HEK293 (cell line): ENCODE data around the gene CCDC61.

Experiments used
- GLIS1 ChIP-seq: fragments of 450-650 bp; formaldehyde crosslinking; IDR thresholded peaks from 2 replicates; pipeline ENCODE4 v1.5.1; 2016; ENCODE audit warnings: missing biosample characterization, missing genetic modification characterization
- GLIS2 ChIP-seq: fragments of 450-650 bp; formaldehyde crosslinking; IDR thresholded peaks from 2 replicates; pipeline ENCODE4 v1.5.1; 2016; ENCODE audit warnings: missing biosample characterization, missing genetic modification characterization
- PATZ1 ChIP-seq: fragments of 450-650 bp; formaldehyde crosslinking; IDR thresholded peaks from 2 replicates; pipeline ENCODE4 v1.5.1; 2016; ENCODE audit warnings: missing biosample characterization, missing genetic modification characterization
- PRDM10 ChIP-seq: fragments of 450-650 bp; formaldehyde crosslinking; IDR thresholded peaks from 2 replicates; pipeline ENCODE4 v1.5.1; 2016; ENCODE audit warnings: missing biosample characterization, missing genetic modification characterization
- SCRT1 ChIP-seq: fragments of 450-650 bp; formaldehyde crosslinking; IDR thresholded peaks from 2 replicates; pipeline ENCODE4 v1.5.1; 2016; ENCODE audit warnings: missing biosample characterization, missing genetic modification characterization, borderline replicate concordance
- SP3 ChIP-seq: fragments of 450-650 bp; formaldehyde crosslinking; IDR thresholded peaks from 2 replicates; pipeline ENCODE4 v1.5.1; 2016; ENCODE audit warnings: missing biosample characterization, missing genetic modification characterization
- WT1 ChIP-seq: fragments of 450-650 bp; formaldehyde crosslinking; IDR thresholded peaks from 2 replicates; pipeline ENCODE4 v1.5.1; 2016; ENCODE audit warnings: missing biosample characterization, missing genetic modification characterization
- ZBTB10 ChIP-seq: fragments of 450-650 bp; formaldehyde crosslinking; IDR thresholded peaks from 2 replicates; pipeline ENCODE4 v1.5.1; 2016; ENCODE audit warnings: missing biosample characterization, missing genetic modification characterization
- ZBTB6 ChIP-seq: fragments of 450-650 bp; formaldehyde crosslinking; IDR thresholded peaks from 2 replicates; pipeline ENCODE4 v1.5.1; 2017; ENCODE audit warnings: missing biosample characterization, missing genetic modification characterization
- ZFP3 ChIP-seq: fragments of 450-650 bp; formaldehyde crosslinking; IDR thresholded peaks from 2 replicates; pipeline ENCODE4 v1.5.1; 2016; ENCODE audit warnings: low read depth, missing biosample characterization, missing genetic modification characterization
- ZFP69B ChIP-seq: fragments of 450-650 bp; formaldehyde crosslinking; IDR thresholded peaks from 2 replicates; pipeline ENCODE4 v1.5.1; 2016; ENCODE audit warnings: missing biosample characterization, missing genetic modification characterization
- ZNF132 ChIP-seq: fragments of 450-650 bp; formaldehyde crosslinking; IDR thresholded peaks from 2 replicates; pipeline ENCODE4 v1.5.1; 2017; ENCODE audit warnings: missing biosample characterization, missing genetic modification characterization, borderline replicate concordance
- ZNF24 ChIP-seq: fragments of 450-650 bp; formaldehyde crosslinking; IDR thresholded peaks from 2 replicates; pipeline ENCODE4 v1.5.1; 2016; ENCODE audit warnings: missing biosample characterization, missing genetic modification characterization
- ZNF266 ChIP-seq: fragments of 450-650 bp; formaldehyde crosslinking; IDR thresholded peaks from 2 replicates; pipeline ENCODE4 v1.5.1; 2016; ENCODE audit warnings: missing biosample characterization, missing genetic modification characterization, low read depth
- ZNF292 ChIP-seq: fragments of 450-650 bp; formaldehyde crosslinking; IDR thresholded peaks from 2 replicates; pipeline ENCODE4 v1.5.1; 2016; ENCODE audit warnings: low read depth, missing biosample characterization, missing genetic modification characterization, borderline replicate concordance
- ZNF341 ChIP-seq: fragments of 450-650 bp; formaldehyde crosslinking; IDR thresholded peaks from 2 replicates; pipeline ENCODE4; 2016; ENCODE audit warnings: low read depth, missing biosample characterization, missing genetic modification characterization
- ZNF354C ChIP-seq: fragments of 450-650 bp; formaldehyde crosslinking; IDR thresholded peaks from 2 replicates; pipeline ENCODE4 v1.5.1; 2016; ENCODE audit warnings: missing biosample characterization, missing genetic modification characterization, low read depth, borderline replicate concordance
- ZNF501 ChIP-seq: fragments of 450-650 bp; formaldehyde crosslinking; IDR thresholded peaks from 2 replicates; pipeline ENCODE4 v1.5.1; 2016; ENCODE audit warnings: missing biosample characterization, missing genetic modification characterization
- ZNF510 ChIP-seq: fragments of 450-650 bp; formaldehyde crosslinking; IDR thresholded peaks from 2 replicates; pipeline ENCODE4 v1.5.1; 2018; ENCODE audit warnings: mild to moderate bottlenecking, missing genetic modification characterization, missing biosample characterization; ENCODE audit not compliant: insufficient replicate concordance
- ZNF768 ChIP-seq: fragments of 450-650 bp; formaldehyde crosslinking; IDR thresholded peaks from 2 replicates; pipeline ENCODE4 v1.5.1; 2018; ENCODE audit warnings: missing biosample characterization, mild to moderate bottlenecking, missing genetic modification characterization
- ZNF785 ChIP-seq: fragments of 450-650 bp; formaldehyde crosslinking; IDR thresholded peaks from 2 replicates; pipeline ENCODE4 v1.5.1; 2016; ENCODE audit warnings: missing biosample characterization, missing genetic modification characterization
- ZXDB ChIP-seq: fragments of 450-650 bp; formaldehyde crosslinking; IDR thresholded peaks from 2 replicates; pipeline ENCODE4 v1.5.1; 2016; ENCODE audit warnings: missing biosample characterization, missing genetic modification characterization
- TF ChIP-seq, protein P1 (sequence below): fragments of 450-650 bp; formaldehyde crosslinking; IDR thresholded peaks from 2 replicates; pipeline ENCODE4 v1.5.1; 2016; ENCODE audit warnings: missing biosample characterization, missing genetic modification characterization
- TF ChIP-seq, protein P2 (sequence below): fragments of 450-650 bp; formaldehyde crosslinking; IDR thresholded peaks from 2 replicates; pipeline ENCODE4 v1.5.1; 2016; ENCODE audit warnings: missing biosample characterization, missing genetic modification characterization
- TF ChIP-seq, protein P3 (sequence below): fragments of 450-650 bp; IDR thresholded peaks from 2 replicates; pipeline ENCODE4 v1.5.1; 2018; ENCODE audit warnings: missing biosample characterization, mild to moderate bottlenecking, missing genetic modification characterization

Gene CCDC61

DNA sequence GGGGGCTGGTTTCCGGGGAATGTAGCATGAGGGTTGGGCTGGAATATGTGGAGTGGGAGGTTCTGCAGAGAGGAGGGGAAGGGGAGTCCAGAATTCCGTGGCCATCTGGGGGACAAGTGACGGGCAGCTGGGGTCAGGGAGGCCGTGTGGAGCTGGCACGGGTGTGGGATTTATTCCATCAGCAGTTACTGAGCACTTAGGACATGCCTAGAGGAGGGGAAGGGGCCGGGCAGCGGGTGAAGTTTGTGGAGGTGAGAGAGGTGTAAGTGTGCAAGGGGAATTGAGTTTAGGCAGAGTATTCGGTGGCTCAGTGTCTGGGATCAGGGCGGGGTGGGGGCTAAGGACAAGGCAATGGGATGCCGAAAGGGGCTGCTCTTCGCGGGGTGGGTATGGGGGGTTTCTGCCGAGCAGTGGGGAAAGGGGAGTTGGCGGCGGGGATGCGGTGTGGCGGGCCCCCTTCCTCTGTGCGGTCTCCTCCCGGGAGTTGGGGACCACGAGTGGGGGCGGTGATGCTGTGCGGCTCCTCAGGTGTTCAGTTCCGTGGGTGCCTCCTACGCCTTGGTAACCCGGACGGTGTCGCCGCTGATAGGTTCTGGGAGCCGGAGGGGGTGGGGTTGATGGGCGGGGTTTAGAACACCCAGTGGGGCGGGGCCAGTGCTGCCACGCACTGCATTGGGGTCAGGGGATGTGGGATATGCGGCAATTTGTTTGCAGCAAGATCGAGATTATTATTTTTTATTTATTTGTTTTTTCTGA is 5.4 kb downstream of the CCDC61 start (continued):
- no peak for TF ChIP-seq ZNF132 (tag by site-specific recombination)
- no peak for TF ChIP-seq WT1 (tag by site-specific recombination)
- TF ChIP-seq GLIS1 (tag by site-specific recombination), result no peak
- 0 out of 2 replicates have a peak, but pooled peaks have one; percentile 20 for TF ChIP-seq ZBTB10
- TF ChIP-seq ZNF341 (tag by site-specific recombination), result no peak
- no peak for TF ChIP-seq ZNF24 (tag by site-specific recombination)
- TF ChIP-seq ZNF510 (tag by site-specific recombination), result no peak
- no peak for TF ChIP-seq ZFP3 (tag by site-specific recombination)
- TF ChIP-seq GLIS2 (tag by site-specific recombination), result peak; percentile 39; the same call in 1 of the 2 replicates
- peak; percentile 88 for TF ChIP-seq PRDM10 (tag by site-specific recombination)
- TF ChIP-seq, protein P1, sequence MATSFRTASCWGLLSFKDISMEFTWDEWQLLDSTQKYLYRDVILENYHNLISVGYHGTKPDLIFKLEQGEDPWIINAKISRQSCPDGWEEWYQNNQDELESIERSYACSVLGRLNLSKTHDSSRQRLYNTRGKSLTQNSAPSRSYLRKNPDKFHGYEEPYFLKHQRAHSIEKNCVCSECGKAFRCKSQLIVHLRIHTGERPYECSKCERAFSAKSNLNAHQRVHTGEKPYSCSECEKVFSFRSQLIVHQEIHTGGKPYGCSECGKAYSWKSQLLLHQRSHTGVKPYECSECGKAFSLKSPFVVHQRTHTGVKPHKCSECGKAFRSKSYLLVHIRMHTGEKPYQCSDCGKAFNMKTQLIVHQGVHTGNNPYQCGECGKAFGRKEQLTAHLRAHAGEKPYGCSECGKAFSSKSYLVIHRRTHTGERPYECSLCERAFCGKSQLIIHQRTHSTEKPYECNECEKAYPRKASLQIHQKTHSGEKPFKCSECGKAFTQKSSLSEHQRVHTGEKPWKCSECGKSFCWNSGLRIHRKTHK, result no peak
- TF ChIP-seq ZFP69B (tag by site-specific recombination), result no peak
- no peak for TF ChIP-seq ZNF354C (tag by site-specific recombination)
- TF ChIP-seq ZXDB (tag by site-specific recombination), result no peak
- no peak for TF ChIP-seq ZNF292
- TF ChIP-seq SP3, result peak; percentile 27; the same call in 1 of the 2 replicates
- TF ChIP-seq ZNF266 (tag by site-specific recombination), result no peak
- no peak for TF ChIP-seq ZNF501 (tag by site-specific recombination)
- no peak for TF ChIP-seq SCRT1
- no peak for TF ChIP-seq ZNF785 (tag by site-specific recombination)
- TF ChIP-seq PATZ1 (tag by site-specific recombination), result peak; percentile 58; the same call in 1 of the 2 replicates
- TF ChIP-seq, protein P2, sequence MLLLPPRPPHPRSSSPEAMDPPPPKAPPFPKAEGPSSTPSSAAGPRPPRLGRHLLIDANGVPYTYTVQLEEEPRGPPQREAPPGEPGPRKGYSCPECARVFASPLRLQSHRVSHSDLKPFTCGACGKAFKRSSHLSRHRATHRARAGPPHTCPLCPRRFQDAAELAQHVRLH (tag by site-specific recombination), result no peak
- TF ChIP-seq, protein P3, sequence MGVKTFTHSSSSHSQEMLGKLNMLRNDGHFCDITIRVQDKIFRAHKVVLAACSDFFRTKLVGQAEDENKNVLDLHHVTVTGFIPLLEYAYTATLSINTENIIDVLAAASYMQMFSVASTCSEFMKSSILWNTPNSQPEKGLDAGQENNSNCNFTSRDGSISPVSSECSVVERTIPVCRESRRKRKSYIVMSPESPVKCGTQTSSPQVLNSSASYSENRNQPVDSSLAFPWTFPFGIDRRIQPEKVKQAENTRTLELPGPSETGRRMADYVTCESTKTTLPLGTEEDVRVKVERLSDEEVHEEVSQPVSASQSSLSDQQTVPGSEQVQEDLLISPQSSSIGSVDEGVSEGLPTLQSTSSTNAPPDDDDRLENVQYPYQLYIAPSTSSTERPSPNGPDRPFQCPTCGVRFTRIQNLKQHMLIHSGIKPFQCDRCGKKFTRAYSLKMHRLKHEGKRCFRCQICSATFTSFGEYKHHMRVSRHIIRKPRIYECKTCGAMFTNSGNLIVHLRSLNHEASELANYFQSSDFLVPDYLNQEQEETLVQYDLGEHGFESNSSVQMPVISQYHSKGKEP, result no peak
- no peak for TF ChIP-seq ZBTB6
- TF ChIP-seq ZNF768 (tag by site-specific recombination), result no peak
